Mucosa of descending colon (tissue), 3 donors: ENCODE results near the gene TECPR1. TPM values are rescaled to one million over a fixed set of nuclear protein-coding genes. Genes with fewer than 3 reads are reported as not detected.

Source experiments
- ATAC-seq: fragments of 200-7000 bp; cut with Tn5 transposase; one replicate; pipeline ENCODE4 v1.9.1; 2020; ENCODE audit warnings: mild to moderate bottlenecking, moderate library complexity
- DNase-seq, 3 donors: peaks; one replicate each; pipeline ENCODE4 v3.0.0-alpha.2; 2020
- H3K36me3 ChIP-seq: fragments of 200-600 bp; one replicate; pipeline ENCODE4 v1.8.0; 2021; ENCODE audit warnings: low read depth, mild to moderate bottlenecking
- H3K4me1 ChIP-seq: fragments of 200-600 bp; one replicate; pipeline ENCODE4 v1.8.0; 2021; ENCODE audit warnings: low read depth, mild to moderate bottlenecking
- H3K4me3 ChIP-seq: fragments of 200-600 bp; one replicate; pipeline ENCODE4 v1.8.0; 2021; ENCODE audit warnings: mild to moderate bottlenecking
- H3K9me3 ChIP-seq: fragments of 200-600 bp; one replicate; pipeline ENCODE4 v1.8.0; 2021; ENCODE audit warnings: mild to moderate bottlenecking
- intact Hi-C, 2 donors: fragments of 100-400 bp; cut with DNase I in 1 of 2; cut with micrococcal nuclease in 1 of 2; formaldehyde crosslinking; loops; one replicate each; pipeline versions ENCODE4 v1.11.0 to v1.11.1; 2022; cut with DNase I, micrococcal nuclease
- total RNA-seq, 3 donors: library from RNA; stranded (reverse); fragmentation: NEBNext Ultra II Directional in 2 of 3; extraction: Animal tissue kit (Norgen Biotek cat#: 25700) in 2 of 3; gene quantifications; one replicate each; pipeline versions ENCODE4 v1.2.1 to v1.2.4, GENCODE V29; 2021 to 2023
- TF ChIP-seq, protein P1 (sequence below): fragments of 200-600 bp; IDR thresholded peaks from one replicate; pipeline ENCODE4 v1.8.0; 2022; ENCODE audit warnings: antibody characterized with exemption, mild to moderate bottlenecking
- donor health status: DM: no; HTN: no; CAD: no; lungs with moderate emphysema.
- donor health status: DM: no; HTN: no; CAD: no.
- donor health status: DM: no; HTN: yes; CAD: no.

The TECPR1 gene
- total RNA-seq, 3 donors from 2014 or later: 37.0 to 50.5 (median 45.5) TPM

DNA sequence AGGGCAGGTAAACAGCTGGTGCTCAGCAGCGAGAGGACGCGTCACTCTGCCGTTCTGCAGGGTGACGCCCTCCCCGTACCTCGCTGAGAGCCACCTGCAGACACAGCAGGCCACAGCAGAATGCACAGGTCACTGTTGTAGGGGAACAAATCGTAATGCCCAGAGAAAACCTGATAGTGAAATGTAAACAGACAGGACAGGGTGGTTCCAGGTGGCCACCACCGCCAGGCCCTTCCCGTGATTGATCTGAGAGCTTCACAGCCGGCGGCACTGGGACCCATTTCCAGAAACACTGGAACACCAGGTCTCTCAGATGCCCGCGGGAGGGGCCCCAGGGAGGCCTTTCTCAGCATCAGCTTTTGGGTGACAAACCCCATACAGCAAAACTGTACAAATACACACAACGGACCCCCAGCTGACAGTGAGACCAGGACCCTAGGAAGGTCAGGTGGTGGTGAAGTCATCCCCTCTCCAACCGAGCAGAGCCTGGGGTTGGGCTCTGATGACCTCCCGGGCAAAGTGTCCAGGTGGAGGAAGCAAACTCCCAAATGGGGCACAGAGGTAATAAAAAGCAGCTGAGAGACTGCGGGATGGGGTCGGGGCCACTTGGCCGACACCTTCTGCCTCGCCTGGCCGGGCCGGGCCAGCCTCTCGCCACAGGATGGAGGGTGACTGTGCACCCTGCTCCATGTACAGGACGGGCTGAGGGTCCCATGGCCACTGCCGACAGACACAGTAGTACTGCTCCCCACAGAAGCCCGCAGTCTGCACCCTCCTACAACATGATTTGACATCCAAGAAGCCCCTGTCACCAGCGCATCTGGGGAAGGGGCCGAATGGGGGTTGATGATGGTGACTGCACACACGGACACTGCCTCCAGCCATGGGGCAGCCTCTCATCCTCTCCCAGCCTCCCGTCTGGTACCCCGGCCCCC lies 36.2 kb downstream of the TECPR1 start:
- H3K4me1 ChIP-seq: no peaks in the 10 kb centered on the region

DNA sequence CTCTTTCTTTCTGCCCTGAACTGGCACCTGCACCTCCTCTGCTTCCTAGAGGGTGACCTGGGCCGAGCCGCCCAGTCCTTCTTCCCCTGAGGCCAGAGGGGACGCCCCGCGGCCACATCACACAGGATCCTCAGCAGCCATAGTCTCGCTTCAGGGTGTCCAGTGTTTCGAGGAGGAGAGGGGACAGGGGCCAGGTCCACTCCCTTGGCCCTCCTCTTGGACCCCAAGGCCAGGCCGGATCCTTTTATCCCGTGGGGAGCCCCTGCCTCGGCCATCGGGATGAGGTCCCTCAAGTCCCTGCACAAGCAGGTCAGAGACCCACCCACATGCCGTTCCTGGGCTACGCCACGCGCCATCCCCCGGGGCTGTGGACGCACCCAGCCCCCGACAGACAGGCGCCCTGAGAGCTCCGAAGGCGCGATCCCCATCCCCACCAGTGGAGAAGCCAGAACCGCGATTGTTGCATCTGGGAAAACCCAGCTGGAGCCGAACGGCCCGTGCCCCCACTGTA lies 37.2 kb downstream of the TECPR1 start:
- intact Hi-C loops: no loop called here
- H3K36me3 ChIP-seq: no peaks in the 10 kb centered on the region
- peaks cover 3% of the 10 kb centered on the region for H3K4me1 ChIP-seq
- TF ChIP-seq, protein P1, sequence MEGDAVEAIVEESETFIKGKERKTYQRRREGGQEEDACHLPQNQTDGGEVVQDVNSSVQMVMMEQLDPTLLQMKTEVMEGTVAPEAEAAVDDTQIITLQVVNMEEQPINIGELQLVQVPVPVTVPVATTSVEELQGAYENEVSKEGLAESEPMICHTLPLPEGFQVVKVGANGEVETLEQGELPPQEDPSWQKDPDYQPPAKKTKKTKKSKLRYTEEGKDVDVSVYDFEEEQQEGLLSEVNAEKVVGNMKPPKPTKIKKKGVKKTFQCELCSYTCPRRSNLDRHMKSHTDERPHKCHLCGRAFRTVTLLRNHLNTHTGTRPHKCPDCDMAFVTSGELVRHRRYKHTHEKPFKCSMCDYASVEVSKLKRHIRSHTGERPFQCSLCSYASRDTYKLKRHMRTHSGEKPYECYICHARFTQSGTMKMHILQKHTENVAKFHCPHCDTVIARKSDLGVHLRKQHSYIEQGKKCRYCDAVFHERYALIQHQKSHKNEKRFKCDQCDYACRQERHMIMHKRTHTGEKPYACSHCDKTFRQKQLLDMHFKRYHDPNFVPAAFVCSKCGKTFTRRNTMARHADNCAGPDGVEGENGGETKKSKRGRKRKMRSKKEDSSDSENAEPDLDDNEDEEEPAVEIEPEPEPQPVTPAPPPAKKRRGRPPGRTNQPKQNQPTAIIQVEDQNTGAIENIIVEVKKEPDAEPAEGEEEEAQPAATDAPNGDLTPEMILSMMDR: no peak
- no peaks in the 10 kb centered on the region for H3K9me3 ChIP-seq
- ATAC-seq: no peak
- no peak overlapping the region for H3K4me3 ChIP-seq
- DNase-seq: peak in 2 of 3 donors; percentile 21 to 52

More for the DNA sequence above, 36.2 kb downstream of the TECPR1 start:
- ATAC-seq (no peak), DNase-seq (peak in 2 of 3 donors; percentile 8 to 39)
- intact Hi-C loops: no loop called here
- Histone ChIP-seq H3K9me3 (no peaks in the 10 kb centered on the region), H3K36me3 (no peaks in the 10 kb centered on the region), H3K4me3 (no peak overlapping the region)
- TF ChIP-seq, protein P1: no peak

DNA sequence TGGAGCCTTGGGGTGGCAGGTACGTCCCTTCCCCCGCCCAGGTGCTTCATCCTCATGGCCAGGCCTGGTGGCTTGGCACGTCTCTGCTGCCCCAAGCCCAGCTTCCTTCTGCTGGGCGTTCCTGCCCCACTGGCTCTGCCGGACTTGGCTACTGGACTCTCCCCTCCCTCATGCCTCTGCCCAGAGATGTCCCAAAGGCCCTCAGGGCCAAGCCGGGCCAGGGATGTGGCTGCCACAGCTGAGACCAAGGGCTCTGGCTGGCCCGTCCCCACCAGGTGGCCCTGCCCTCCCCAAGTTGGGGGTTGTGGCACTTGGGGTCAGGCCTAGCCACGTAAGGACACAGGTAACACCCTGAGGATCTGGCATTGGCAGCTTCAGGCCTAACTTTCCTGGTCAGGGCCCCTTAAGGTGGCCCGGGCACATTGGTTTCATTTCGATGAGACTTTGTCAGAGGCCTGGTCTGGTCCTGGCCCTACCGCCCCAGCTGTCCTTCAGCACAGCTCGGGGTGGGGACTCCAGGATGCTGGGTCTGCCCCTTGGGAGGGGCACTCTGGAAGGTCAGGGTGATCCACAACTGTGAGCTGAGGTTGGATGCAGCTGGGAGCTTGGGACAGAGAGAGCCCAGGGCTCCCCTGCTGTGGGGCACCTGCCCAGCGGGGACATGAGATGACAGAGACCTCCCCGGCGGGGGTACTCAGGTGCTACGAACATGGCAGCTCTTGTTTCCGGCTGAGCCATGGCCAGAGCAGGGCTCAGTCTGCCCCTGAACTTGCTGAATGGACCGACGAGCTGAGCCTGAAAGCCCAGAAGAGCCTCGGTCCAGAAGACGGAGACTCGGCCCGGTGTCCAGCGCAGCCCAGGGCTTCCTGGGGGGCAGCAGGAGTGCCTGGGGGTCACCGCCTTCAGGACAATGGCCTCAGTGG lies 37.9 kb downstream of the TECPR1 start:
- intact Hi-C loops: no loop called here

DNA sequence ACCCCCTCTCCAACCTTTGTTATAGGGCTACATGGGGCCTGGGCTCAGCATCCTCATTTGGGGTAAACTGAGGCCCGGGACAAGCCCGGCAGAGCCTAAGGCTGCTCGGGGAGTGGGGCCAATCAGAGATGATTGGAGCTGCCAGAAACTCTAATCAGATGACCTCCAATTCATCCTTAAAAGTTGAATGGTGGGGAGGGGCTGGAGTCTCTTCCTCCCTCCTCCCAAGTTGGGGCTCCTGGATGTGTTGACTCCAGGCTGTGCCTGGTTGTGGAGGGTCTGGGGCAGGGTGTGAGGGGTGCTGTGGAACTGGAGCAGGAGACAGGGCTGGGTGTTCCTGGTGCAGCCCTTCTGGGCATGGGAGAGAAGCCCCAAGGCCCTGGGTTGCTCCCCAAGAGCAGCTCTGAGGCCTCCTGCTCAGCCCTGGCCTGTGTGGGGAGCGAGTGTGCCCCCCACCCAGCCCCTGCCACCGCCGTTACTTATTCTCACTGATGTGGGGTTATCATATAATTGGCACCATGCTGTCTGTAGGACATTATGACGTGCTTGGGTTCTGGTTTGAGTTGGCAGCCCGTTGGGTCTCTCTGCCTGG lies 38.6 kb downstream of the TECPR1 start:
- TF ChIP-seq, protein P1: no peak
- H3K36me3 ChIP-seq: no peaks in the 10 kb centered on the region
- H3K4me3 ChIP-seq: no peak overlapping the region
- intact Hi-C loops: no loop called here
- H3K4me1 ChIP-seq: peaks cover 3% of the 10 kb centered on the region
- H3K9me3 ChIP-seq: no peaks in the 10 kb centered on the region
- no peak for ATAC-seq
- DNase-seq: peak in 1 of 3 donors; percentile 46

More for the DNA sequence above, 37.9 kb downstream of the TECPR1 start:
- H3K9me3 ChIP-seq: no peaks in the 10 kb centered on the region
- H3K36me3 ChIP-seq: no peaks in the 10 kb centered on the region
- DNase-seq: peak in 1 of 3 donors; percentile 46
- TF ChIP-seq, protein P1: no peak
- no peak overlapping the region for H3K4me3 ChIP-seq
- peaks cover 3% of the 10 kb centered on the region for H3K4me1 ChIP-seq
- peak; percentile 1 for ATAC-seq

DNA sequence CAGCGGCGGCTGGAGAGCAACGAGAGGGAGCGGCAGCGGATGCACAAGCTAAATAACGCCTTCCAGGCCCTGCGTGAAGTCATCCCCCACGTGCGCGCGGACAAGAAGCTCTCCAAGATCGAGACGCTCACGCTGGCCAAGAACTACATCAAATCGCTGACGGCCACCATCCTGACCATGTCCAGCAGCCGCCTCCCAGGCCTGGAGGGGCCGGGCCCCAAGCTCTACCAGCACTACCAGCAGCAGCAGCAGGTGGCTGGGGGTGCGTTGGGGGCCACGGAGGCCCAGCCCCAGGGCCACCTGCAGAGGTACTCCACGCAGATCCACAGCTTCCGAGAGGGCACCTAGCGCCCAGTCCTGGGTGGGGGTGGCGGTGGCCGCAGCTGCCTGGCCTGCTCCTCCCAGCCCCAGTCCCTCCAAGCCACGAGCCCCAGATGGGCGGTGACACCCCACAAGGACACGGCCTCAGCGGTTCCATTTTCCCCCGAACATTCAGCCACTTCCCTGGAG lies 39.4 kb downstream of the TECPR1 start:
- ATAC-seq (no peak), DNase-seq (peak in 2 of 3 donors; percentile 21 to 40)
- no peaks in the 10 kb centered on the region for H3K9me3 ChIP-seq
- no peaks in the 10 kb centered on the region for H3K36me3 ChIP-seq
- intact Hi-C loops: no loop called here
- H3K4me1 ChIP-seq: peaks cover 3% of the 10 kb centered on the region
- TF ChIP-seq, protein P1: no peak
- H3K4me3 ChIP-seq: no peak overlapping the region
